ENCODE data around the gene ADAMTS17. TPM values are rescaled to one million over a fixed set of nuclear protein-coding genes. Genes with fewer than 3 reads are reported as not detected.

Gene ADAMTS17
- total RNA-seq, 1 experiment from 2014 or later = 4.2 TPM

DNA sequence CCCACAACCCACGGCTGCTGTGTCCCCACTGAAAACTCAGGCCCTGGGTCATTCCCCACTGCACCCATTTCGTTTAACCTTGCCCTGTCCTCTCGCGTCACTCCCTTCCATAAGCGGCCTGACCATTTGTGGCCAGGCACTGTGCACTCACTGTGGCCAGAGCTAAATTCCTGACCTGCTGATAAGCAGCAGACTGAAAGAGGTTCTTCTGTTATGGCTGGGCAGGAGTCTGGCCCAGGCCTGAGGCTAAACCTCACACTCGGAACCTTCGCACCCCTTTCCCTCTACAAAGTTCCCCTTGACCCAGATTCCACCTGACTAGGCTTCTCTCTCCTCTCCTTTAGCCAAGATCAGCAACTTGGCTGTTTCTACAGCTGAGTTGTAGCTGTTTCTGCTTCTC is 62.3 kb downstream of the ADAMTS17 start:
- intact Hi-C loops (cut with micrococcal nuclease) = no loop called here
- CTCF ChIA-PET = no interaction called here
- no peaks in the 10 kb centered on the region for H3K9me2 ChIP-seq (ENCODE audit: insufficient read depth)
- H3K27ac ChIP-seq (ENCODE audit: low read depth, low read length) = no peak overlapping the region
- no TSS peak for BruUV-seq (replicated peaks)
- no peak overlapping the region for H3K4me3 ChIP-seq (replicated peaks in 1 of 2; ENCODE audit: low read depth in 1 of 2, low read length in 2 of 2)
- RAD21 ChIA-PET (ENCODE audit: low non-redundant PET in 1 of 2, low total read pairs in 2 of 2, uncharacterized antibody in 2 of 2, unreplicated experiment in 2 of 2) = no interaction called here
- TF ChIP-seq SP1 (IDR thresholded peaks at IDR 0.05; ENCODE audit: low read depth) = no peak
- no peak for TF ChIP-seq SIN3A (IDR thresholded peaks at IDR 0.05; ENCODE audit: low read depth)
- no peak for TF ChIP-seq EZH2 (IDR thresholded peaks at IDR 0.05)
- TF ChIP-seq ZBTB33 (IDR thresholded peaks at IDR 0.05; ENCODE audit: extremely low read depth, insufficient replicate concordance, low read length) = no peak
- no peak for TF ChIP-seq EGR1 (IDR thresholded peaks at IDR 0.05; ENCODE audit: low read depth)
- TF ChIP-seq, protein P1, sequence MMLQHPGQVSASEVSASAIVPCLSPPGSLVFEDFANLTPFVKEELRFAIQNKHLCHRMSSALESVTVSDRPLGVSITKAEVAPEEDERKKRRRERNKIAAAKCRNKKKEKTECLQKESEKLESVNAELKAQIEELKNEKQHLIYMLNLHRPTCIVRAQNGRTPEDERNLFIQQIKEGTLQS (IDR thresholded peaks at IDR 0.05) = no peak
- no peak for TF ChIP-seq ELF1 (IDR thresholded peaks at IDR 0.05; ENCODE audit: borderline replicate concordance, low read depth)
- TF ChIP-seq POLR2AphosphoS5 (IDR thresholded peaks at IDR 0.05; ENCODE audit: low read depth, low read length) = no peak
- TF ChIP-seq REST (IDR thresholded peaks at IDR 0.05; ENCODE audit: low read depth) = no peak
- H3K9me3 ChIP-seq (ENCODE audit: control insufficient read depth in 1 of 2, insufficient read depth in 1 of 2, low read depth in 1 of 2, low read length in 2 of 2) = no peaks in the 10 kb centered on the region
- DNase-seq (ENCODE audit: low read depth, low spot score) (no peak), ATAC-seq (no peak)
- H4K20me1 ChIP-seq (ENCODE audit: insufficient read depth) = no peaks in the 10 kb centered on the region
- H2AFZ ChIP-seq (ENCODE audit: low read depth, low read length, poor library complexity, severe bottlenecking) = no peak overlapping the region
- no peaks in the 10 kb centered on the region for H3K27me3 ChIP-seq (ENCODE audit: insufficient read depth, low read length)
- no peak overlapping the region for H3K4me2 ChIP-seq (ENCODE audit: low read length)
- H3K4me1 ChIP-seq (ENCODE audit: control insufficient read depth in 1 of 2, insufficient read depth in 2 of 2, low read length in 2 of 2) = no peaks in the 10 kb centered on the region
- POLR2A ChIA-PET = no interaction called here
- no peaks in the 10 kb centered on the region for H3K36me3 ChIP-seq (ENCODE audit: control insufficient read depth in 1 of 2, insufficient read depth in 2 of 2, low read length in 2 of 2)
- H3K79me2 ChIP-seq (ENCODE audit: insufficient read depth, low read length) = no peaks in the 10 kb centered on the region
- no peak overlapping the region for H3K9ac ChIP-seq (ENCODE audit: low read length)

Measured in HCT116 (cell line).